Loucy (cell line): ENCODE data around the gene CRYGS.

Source experiments
- H2AFZ ChIP-seq: fragments of 200-600 bp; sonication (generic); 2 replicates; pipeline ENCODE4 v1.6.0; 2016; ENCODE audit warnings: antibody characterized with exemption, mild to moderate bottlenecking, low read length, moderate library complexity
- H3F3A ChIP-seq: fragments of 200-600 bp; 2 replicates; pipeline ENCODE4 v1.6.0; 2016; ENCODE audit warnings: antibody characterized with exemption, low read depth, mild to moderate bottlenecking
- H3K27me3 ChIP-seq: fragments of 200-600 bp; sonication (generic); 2 replicates; pipeline ENCODE4 v1.6.1; 2014; ENCODE audit warnings: low read length, mild to moderate bottlenecking; ENCODE audit not compliant: insufficient read depth, poor library complexity, severe bottlenecking
- H3K36me3 ChIP-seq: fragments of 200-600 bp; sonication (generic); 2 replicates; pipeline ENCODE4 v1.6.1; 2016; ENCODE audit warnings: low read length; ENCODE audit not compliant: insufficient read depth
- H3K4me1 ChIP-seq: fragments of 200-600 bp; sonication (generic); 2 replicates; pipeline ENCODE4 v1.5.1; 2014; ENCODE audit warnings: low read length, mild to moderate bottlenecking; ENCODE audit not compliant: insufficient read depth, poor library complexity, severe bottlenecking
- H3K4me2 ChIP-seq: fragments of 200-600 bp; sonication (generic); 2 replicates; pipeline ENCODE4 v1.6.0; 2014; ENCODE audit warnings: antibody characterized with exemption, low read length, low read depth, mild to moderate bottlenecking; ENCODE audit not compliant: poor library complexity, severe bottlenecking
- H3K4me3 ChIP-seq: fragments of 200-600 bp; sonication (generic); 2 replicates; pipeline ENCODE4 v1.5.1; 2014; ENCODE audit warnings: low read length, mild to moderate bottlenecking, mixed read lengths; ENCODE audit not compliant: poor library complexity, severe bottlenecking
- H3K79me2 ChIP-seq: fragments of 200-600 bp; sonication (generic); 2 replicates; pipeline ENCODE4 v1.6.1; 2014; ENCODE audit warnings: low read length; ENCODE audit not compliant: insufficient read depth
- H3K9ac ChIP-seq: fragments of 200-600 bp; sonication (generic); 2 replicates; pipeline ENCODE4 v1.6.0; 2014; ENCODE audit warnings: mild to moderate bottlenecking, low read depth, low read length, moderate library complexity; ENCODE audit not compliant: poor library complexity, severe bottlenecking
- H3K9me2 ChIP-seq: fragments of 200-600 bp; sonication (generic); replicated peaks from 2 replicates; pipeline ENCODE4 v1.6.1; 2016; ENCODE audit warnings: low read depth, low read length, mixed read lengths
- H3K9me3 ChIP-seq: fragments of 200-600 bp; sonication (generic); 2 replicates; pipeline ENCODE4 v1.6.1; 2014; ENCODE audit warnings: mild to moderate bottlenecking, antibody characterized with exemption, low read length, low read depth; ENCODE audit not compliant: insufficient read depth
- H4K20me1 ChIP-seq: fragments of 200-600 bp; sonication (generic); 2 replicates; pipeline ENCODE4 v1.6.0; 2014; ENCODE audit warnings: antibody characterized with exemption, low read length, mild to moderate bottlenecking; ENCODE audit not compliant: insufficient read depth, poor library complexity, severe bottlenecking
- CTCF ChIP-seq: fragments of 200-600 bp; sonication (generic); conservative IDR thresholded peaks from 2 replicates; pipeline ENCODE4 v1.5.1; 2014; ENCODE audit warnings: mild to moderate bottlenecking, antibody characterized with exemption, low read length
- EZH2phosphoT487 ChIP-seq: fragments of 200-600 bp; IDR thresholded peaks from 2 replicates; pipeline ENCODE4 v1.6.1; 2018; ENCODE audit warnings: antibody characterized with exemption, mild to moderate bottlenecking, moderate library complexity, borderline replicate concordance

Gene CRYGS

GRCh38 chr3:186510374-186511079 is 33.7 kb downstream of the CRYGS start:
- Histone ChIP-seq H2AFZ (no peak overlapping the region), H3K4me2 (peak overlapping the region; percentile 78), H3K4me1 (peaks cover 77% of the 10 kb centered on the region), H3K36me3 (no peaks in the 10 kb centered on the region), H3K79me2 (no peaks in the 10 kb centered on the region), H4K20me1 (no peaks in the 10 kb centered on the region), H3K4me3 (no peak overlapping the region), H3K9me2 (no peaks in the 10 kb centered on the region), H3K9me3 (no peaks in the 10 kb centered on the region), H3K27me3 (no peaks in the 10 kb centered on the region), H3F3A (no peaks in the 10 kb centered on the region), H3K9ac (peak overlapping the region; percentile 79)
- peak; percentile 53 for TF ChIP-seq CTCF
- no peak for TF ChIP-seq EZH2phosphoT487

- Histone ChIP-seq H3K79me2 (no peaks in the 10 kb centered on the region), H3K4me3 (peak overlapping the region; percentile 59), H3K9me3 (no peaks in the 10 kb centered on the region), H3K27me3 (no peaks in the 10 kb centered on the region), H3K4me1 (peaks cover 68% of the 10 kb centered on the region), H4K20me1 (no peaks in the 10 kb centered on the region), H3K9ac (peak overlapping the region; percentile 79), H2AFZ (no peak overlapping the region), H3K9me2 (no peaks in the 10 kb centered on the region), H3K4me2 (peak overlapping the region; percentile 78), H3F3A (no peaks in the 10 kb centered on the region), H3K36me3 (no peaks in the 10 kb centered on the region)
- no peak for TF ChIP-seq CTCF
- TF ChIP-seq EZH2phosphoT487, result no peak
These were observed 34.8 kb downstream of the CRYGS start for GRCh38 chr3:186509423-186509822.

- Histone ChIP-seq H3K27me3 (no peaks in the 10 kb centered on the region), H4K20me1 (no peaks in the 10 kb centered on the region), H3K4me2 (no peak overlapping the region), H3K4me1 (peaks cover 67% of the 10 kb centered on the region), H3K9ac (no peak overlapping the region), H2AFZ (no peak overlapping the region), H3K9me3 (no peaks in the 10 kb centered on the region), H3K36me3 (no peaks in the 10 kb centered on the region), H3K9me2 (no peaks in the 10 kb centered on the region), H3K79me2 (no peaks in the 10 kb centered on the region), H3K4me3 (no peak overlapping the region), H3F3A (no peaks in the 10 kb centered on the region)
- TF ChIP-seq CTCF (no peak), EZH2phosphoT487 (no peak)
These were observed 37.3 kb downstream of the CRYGS start for GRCh38 chr3:186506857-186507256.
